HCT116 (cell line): ENCODE measurements around the gene FNDC5. TPM values are rescaled to one million over a fixed set of nuclear protein-coding genes. Genes with fewer than 3 reads are reported as not detected.

Experiments used
- ATAC-seq: fragments of 200-7000 bp; cut with Tn5 transposase; 2 replicates; pipeline ENCODE4 v1.9.1; 2020; ENCODE audit warnings: mild to moderate bottlenecking, moderate library complexity
- BruUV-seq: library from RNA; stranded (reverse); fragments of 400-500 nt; replicated peaks from 2 replicates; lab custom pipeline; 2021; lab: Mats Ljungman, UMichigan
- CTCF ChIA-PET: fragments of 300-600 bp; sonication (Branson Sonifier 250); formaldehyde crosslinking; loops from one replicate; lab custom pipeline; 2021; ENCODE audit warnings: antibody characterized with exemption; lab: Charles Lee
- POLR2A ChIA-PET: fragments of 300-600, 350-600 bp; sonication (Branson Sonifier 250); formaldehyde crosslinking; loops from one replicate; lab custom pipeline; 2021; ENCODE audit warnings: antibody characterized with exemption; lab: Charles Lee
- RAD21 ChIA-PET, 2 experiments: fragments of 300-600 bp; sonication (Branson Sonifier 250); formaldehyde crosslinking; loops; one replicate each; lab custom pipeline; 2023; ENCODE audit warnings: low total read pairs in 2 of 2; ENCODE audit not compliant: uncharacterized antibody in 2 of 2, unreplicated experiment in 2 of 2, low non-redundant PET in 1 of 2; lab: Charles Lee
- DNase-seq: peaks from one replicate; pipeline ENCODE4 v3.0.0-alpha.2; 2010; ENCODE audit warnings: low read depth, low spot score
- H2AFZ ChIP-seq: fragments of 200-600 bp; shearing (Covaris generic), sonication (generic); 2 replicates; pipeline ENCODE4 v1.6.1; 2017; ENCODE audit warnings: low read depth, mixed run types, mixed read lengths, antibody characterized with exemption, low read length; ENCODE audit not compliant: poor library complexity, severe bottlenecking
- H3K27ac ChIP-seq: 2 replicates; pipeline ENCODE4 v1.5.1; 2012; ENCODE audit warnings: low read depth, low read length
- H3K27me3 ChIP-seq: fragments of 200-600 bp; sonication (generic); 2 replicates; pipeline ENCODE4 v1.6.1; 2016; ENCODE audit warnings: mixed run types, low read length, mixed read lengths; ENCODE audit not compliant: insufficient read depth
- H3K36me3 ChIP-seq, 2 experiments: fragments of 200-500 bp in 1 of 2; fragments of 200-600 bp in 1 of 2; sonication (Bioruptor generic) in 1 of 2; sonication (generic) in 1 of 2; 2 replicates each; pipeline versions ENCODE4 v1.5.1 to v1.6.1; 2014 to 2016; ENCODE audit warnings: low read length in 2 of 2, inconsistent platforms in 1 of 2, mixed read lengths in 1 of 2, mixed run types in 1 of 2; ENCODE audit not compliant: insufficient read depth in 2 of 2, control insufficient read depth in 1 of 2
- H3K4me1 ChIP-seq, 2 experiments: fragments of 200-600 bp in 1 of 2; sonication (generic) in 1 of 2; 2 replicates each; pipeline versions ENCODE4 v1.5.1 to v1.6.1; 2012 to 2017; ENCODE audit warnings: low read length in 2 of 2, inconsistent platforms in 1 of 2, mild to moderate bottlenecking in 1 of 2, mixed read lengths in 1 of 2, mixed run types in 1 of 2, moderate library complexity in 1 of 2; ENCODE audit not compliant: insufficient read depth in 2 of 2, control insufficient read depth in 1 of 2
- H3K4me2 ChIP-seq: fragments of 200-600 bp; sonication (generic); 2 replicates; pipeline ENCODE4 v1.6.1; 2017; ENCODE audit warnings: mixed run types, low read length, mixed read lengths
- H3K4me3 ChIP-seq, 2 experiments: fragments of 200-600 bp in 1 of 2; sonication (generic) in 1 of 2; replicated peaks in 1 of 2; 2 replicates each; pipeline ENCODE4 v1.5.1; 2011 to 2016; ENCODE audit warnings: low read length in 2 of 2, control low read depth in 1 of 2, low read depth in 1 of 2, mild to moderate bottlenecking in 1 of 2, mixed read lengths in 1 of 2, mixed run types in 1 of 2
- H3K79me2 ChIP-seq: fragments of 200-600 bp; sonication (generic); 2 replicates; pipeline ENCODE4 v1.6.1; 2017; ENCODE audit warnings: mild to moderate bottlenecking, mixed run types, low read length, moderate library complexity, mixed read lengths; ENCODE audit not compliant: insufficient read depth
- H3K9ac ChIP-seq: fragments of 200-600 bp; sonication (generic); 2 replicates; pipeline ENCODE4 v1.6.1; 2016; ENCODE audit warnings: low read length, mixed read lengths
- H3K9me2 ChIP-seq: fragments of 200-600 bp; sonication (generic), shearing (Covaris generic); 2 replicates; pipeline ENCODE4 v1.6.1; 2017; ENCODE audit warnings: mixed run types, mild to moderate bottlenecking, moderate library complexity; ENCODE audit not compliant: insufficient read depth
- H3K9me3 ChIP-seq, 2 experiments: fragments of 200-500 bp in 1 of 2; fragments of 200-600 bp in 1 of 2; sonication (Bioruptor generic) in 1 of 2; sonication (generic) in 1 of 2; 2 replicates each; pipeline ENCODE4 v1.6.1; 2014 to 2017; ENCODE audit warnings: low read length in 2 of 2, mixed read lengths in 2 of 2, inconsistent platforms in 1 of 2, low read depth in 1 of 2, mild to moderate bottlenecking in 1 of 2, mixed run types in 1 of 2, moderate library complexity in 1 of 2; ENCODE audit not compliant: control insufficient read depth in 1 of 2, insufficient read depth in 1 of 2
- H4K20me1 ChIP-seq: fragments of 200-600 bp; sonication (generic), shearing (Covaris generic); 2 replicates; pipeline ENCODE4 v1.6.1; 2017; ENCODE audit warnings: mixed run types, mild to moderate bottlenecking, moderate library complexity; ENCODE audit not compliant: insufficient read depth
- ATF3 ChIP-seq: IDR thresholded peaks from 2 replicates; pipeline ENCODE4 v1.6.1; 2012
- CBX3 ChIP-seq: IDR thresholded peaks from 2 replicates; pipeline ENCODE4 v1.6.1; 2012; ENCODE audit warnings: low read depth
- EGR1 ChIP-seq: IDR thresholded peaks from 2 replicates; pipeline ENCODE4 v1.6.1; 2012; ENCODE audit warnings: low read depth
- EZH2phosphoT487 ChIP-seq: fragments of 200-600 bp; IDR thresholded peaks from 2 replicates; pipeline ENCODE4 v1.6.1; 2018; ENCODE audit warnings: antibody characterized with exemption, borderline replicate concordance
- FOSL1 ChIP-seq: IDR thresholded peaks from 2 replicates; pipeline ENCODE4 v1.6.1; 2012; ENCODE audit warnings: low read depth
- JUND ChIP-seq: IDR thresholded peaks from 2 replicates; pipeline ENCODE4 v1.6.1; 2012
- MAX ChIP-seq: IDR thresholded peaks from 2 replicates; pipeline ENCODE4 v1.6.1; 2012
- POLR2A ChIP-seq: IDR thresholded peaks from 2 replicates; pipeline ENCODE4 v1.7.0; 2011; ENCODE audit warnings: borderline replicate concordance; ENCODE audit not compliant: insufficient read depth, insufficient read length; ENCODE audit errors: extremely low read depth
- POLR2AphosphoS5 ChIP-seq: IDR thresholded peaks from 2 replicates; pipeline ENCODE4 v1.6.1; 2011; ENCODE audit warnings: mild to moderate bottlenecking, low read depth, low read length, moderate library complexity
- RAD21 ChIP-seq: IDR thresholded peaks from 2 replicates; pipeline ENCODE4 v1.6.1; 2012; ENCODE audit warnings: low read depth, mild to moderate bottlenecking
- SP1 ChIP-seq: IDR thresholded peaks from 2 replicates; pipeline ENCODE4 v1.6.1; 2012; ENCODE audit warnings: low read depth
- ZNF274 ChIP-seq: fragments of 200-500 bp; sonication (Bioruptor generic); IDR thresholded peaks from 2 replicates; pipeline ENCODE4 v1.6.1; 2014; ENCODE audit warnings: mild to moderate bottlenecking, low read depth, low read length, inconsistent platforms
- intact Hi-C: fragments of 100-400 bp; cut with micrococcal nuclease; formaldehyde crosslinking; loops from 2 replicates; pipeline ENCODE4 v1.10.0; 2022
- total RNA-seq: library from RNA; stranded (reverse); gene quantifications from one replicate; pipeline ENCODE4 v1.2.1, GENCODE V29; 2021; ENCODE audit not compliant: unreplicated experiment

The FNDC5 gene
- total RNA-seq, 1 experiment from 2014 or later, result not detected

GRCh38 chr1:32874860-32875752 is 4.4 kb upstream of the FNDC5 start:
- ATAC-seq (no peak), DNase-seq (no peak)
- Histone ChIP-seq H4K20me1 (no peaks in the 10 kb centered on the region), H3K4me2 (no peak overlapping the region), H3K27me3 (no peaks in the 10 kb centered on the region), H3K79me2 (no peaks in the 10 kb centered on the region), H2AFZ (no peak overlapping the region), H3K9me3 (no peaks in the 10 kb centered on the region), H3K9me2 (no peaks in the 10 kb centered on the region), H3K27ac (no peak overlapping the region), H3K4me3 (no peak overlapping the region), H3K4me1 (peaks cover 2 to 11% of the 10 kb centered on the region in 2 experiments; a peak in 2 of 4 replicates), H3K9ac (no peak overlapping the region), H3K36me3 (no peaks in the 10 kb centered on the region)
- POLR2A ChIA-PET, result interaction anchor here (1.3 kb wide), 1 partner anchor 206 kb away, joined by 3 read pairs; the partner anchor contains the start of gene AZIN2
- RAD21 ChIA-PET, result interaction anchor here in 1 of 2 experiments (1.1 kb wide), 1 partner anchor 211 kb away, joined by 4 read pairs; no protein-coding TSS in a partner anchor
- no peak for TF ChIP-seq EZH2phosphoT487
- TF ChIP-seq POLR2A, result no peak
- no peak for TF ChIP-seq EGR1
- no peak for TF ChIP-seq ATF3
- no peak for TF ChIP-seq JUND
- no peak for TF ChIP-seq ZNF274
- no peak for TF ChIP-seq MAX
- CTCF ChIA-PET, result interaction anchor here (0.6 to 3.2 kb wide), 10 partner anchors 8 to 489 kb away, joined by 3 to 27 read pairs (median 4); partner anchors contain the start of gene HPCA
- intact Hi-C loops, result no loop called here
- no TSS peak for BruUV-seq

DNA sequence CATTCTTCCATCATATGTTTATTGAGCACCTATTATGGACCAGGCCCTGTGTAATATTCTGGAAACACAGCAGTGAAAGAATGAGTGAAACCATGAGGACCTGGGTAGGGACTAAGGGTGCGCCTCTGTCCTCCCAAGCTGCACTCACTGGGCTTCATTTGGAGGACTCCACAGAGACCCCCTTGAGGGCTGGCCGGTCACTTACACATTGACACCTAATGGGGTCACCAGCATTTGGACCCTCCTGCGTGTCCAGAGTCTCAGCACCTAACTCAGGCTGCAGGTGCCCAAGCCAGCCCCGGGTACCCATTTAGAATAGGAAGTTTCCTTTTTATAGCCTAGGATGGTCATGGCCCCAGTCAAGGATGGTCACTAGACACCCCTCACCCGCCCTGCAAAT is 2.8 kb upstream of the FNDC5 start:
- CTCF ChIA-PET, result interaction anchor here (0.8 to 1.7 kb wide), 4 partner anchors 161 to 472 kb away, joined by 3 to 9 read pairs (median 4); no protein-coding TSS in a partner anchor
- H4K20me1 ChIP-seq, result no peaks in the 10 kb centered on the region
- no peak overlapping the region for H3K9ac ChIP-seq
- TF ChIP-seq CBX3 (no peak), POLR2A (no peak), RAD21 (no peak), POLR2AphosphoS5 (no peak), ATF3 (no peak), FOSL1 (no peak), MAX (no peak), SP1 (no peak)
- no peaks in the 10 kb centered on the region for H3K79me2 ChIP-seq
- no peak overlapping the region for H2AFZ ChIP-seq
- no peaks in the 10 kb centered on the region for H3K36me3 ChIP-seq
- POLR2A ChIA-PET, result no interaction called here
- ATAC-seq, result no peak
- no TSS peak for BruUV-seq
- no peaks in the 10 kb centered on the region for H3K27me3 ChIP-seq
- H3K9me3 ChIP-seq, result no peaks in the 10 kb centered on the region
- intact Hi-C loops, result loop anchor here (2.0 kb wide), 2 partner anchors 353 to 473 kb away; no protein-coding TSS in a partner anchor
- H3K9me2 ChIP-seq, result no peaks in the 10 kb centered on the region
- peaks cover 2 to 11% of the 10 kb centered on the region in 2 experiments; a peak in 2 of 4 replicates for H3K4me1 ChIP-seq
- H3K4me2 ChIP-seq, result no peak overlapping the region
- H3K27ac ChIP-seq, result no peak overlapping the region
- RAD21 ChIA-PET, result interaction anchor here in 1 of 2 experiments (0.7 to 0.8 kb wide), 2 partner anchors 161 to 380 kb away, joined by 3 read pairs; no protein-coding TSS in a partner anchor
- DNase-seq, result no peak
- no peak overlapping the region for H3K4me3 ChIP-seq
